NT2/D1 (cell line): ENCODE data around the gene PPP3CA.

Experiments used
- DNase-seq: peaks from one replicate; pipeline ENCODE4 v3.0.0-alpha.2; 2011; ENCODE audit warnings: low read depth, low spot score
- H3K27me3 ChIP-seq: 2 replicates; pipeline ENCODE4 v1.6.0; 2011; ENCODE audit warnings: mild to moderate bottlenecking; ENCODE audit not compliant: insufficient read length, insufficient read depth
- H3K36me3 ChIP-seq: 2 replicates; pipeline ENCODE4 v1.6.1; 2011; ENCODE audit warnings: mild to moderate bottlenecking, low read length, mixed read lengths; ENCODE audit not compliant: insufficient read depth, insufficient read length
- H3K4me1 ChIP-seq: 2 replicates; pipeline ENCODE4 v1.5.1; 2011; ENCODE audit not compliant: insufficient read depth, insufficient read length
- H3K4me3 ChIP-seq: 2 replicates; pipeline ENCODE4 v1.5.1; 2011; ENCODE audit warnings: low read depth; ENCODE audit not compliant: insufficient read length
- H3K9ac ChIP-seq: 2 replicates; pipeline ENCODE4 v1.6.0; 2011; ENCODE audit warnings: low read depth; ENCODE audit not compliant: insufficient read length
- H3K9me3 ChIP-seq: 2 replicates; pipeline ENCODE4 v1.5.1; 2011; ENCODE audit warnings: mild to moderate bottlenecking, low read length; ENCODE audit not compliant: insufficient read depth
- SUZ12 ChIP-seq: IDR thresholded peaks from 2 replicates; pipeline ENCODE4 v1.6.1; 2011; ENCODE audit not compliant: insufficient read length, insufficient read depth; ENCODE audit errors: extremely low read depth
- YY1 ChIP-seq: IDR thresholded peaks from 2 replicates; pipeline ENCODE4 v1.6.1; 2011; ENCODE audit not compliant: insufficient read length, insufficient read depth
- ZNF274 ChIP-seq: IDR thresholded peaks from 2 replicates; pipeline ENCODE4 v1.6.1; 2011; ENCODE audit warnings: mild to moderate bottlenecking, low read depth, low read length

The PPP3CA gene

DNA sequence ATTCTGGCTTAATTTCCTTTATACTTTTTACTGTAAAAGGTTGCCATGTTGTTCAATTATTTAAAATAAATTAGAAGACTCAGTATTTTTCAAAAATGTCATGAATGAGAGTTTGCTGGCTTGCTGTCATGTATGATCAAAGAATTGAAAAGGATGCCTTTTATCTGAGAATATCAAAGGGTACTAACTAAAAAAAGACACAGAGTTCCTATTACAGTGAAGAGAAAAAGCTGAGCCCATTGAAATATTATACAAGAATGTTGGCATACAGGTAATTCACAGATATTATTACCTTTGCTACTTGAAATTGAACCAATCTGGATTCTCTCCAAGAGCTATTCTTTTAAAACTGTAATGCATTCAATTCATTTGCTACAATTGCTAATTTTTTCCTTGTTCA lies 200.0 kb downstream of the PPP3CA start:
- Histone ChIP-seq H3K9ac (no peak overlapping the region), H3K36me3 (no peaks in the 10 kb centered on the region), H3K9me3 (no peaks in the 10 kb centered on the region), H3K27me3 (no peaks in the 10 kb centered on the region), H3K4me3 (no peak overlapping the region), H3K4me1 (no peaks in the 10 kb centered on the region)
- DNase-seq: no peak
- no peak for TF ChIP-seq YY1
- no peak for TF ChIP-seq ZNF274
- no peak for TF ChIP-seq SUZ12

DNA sequence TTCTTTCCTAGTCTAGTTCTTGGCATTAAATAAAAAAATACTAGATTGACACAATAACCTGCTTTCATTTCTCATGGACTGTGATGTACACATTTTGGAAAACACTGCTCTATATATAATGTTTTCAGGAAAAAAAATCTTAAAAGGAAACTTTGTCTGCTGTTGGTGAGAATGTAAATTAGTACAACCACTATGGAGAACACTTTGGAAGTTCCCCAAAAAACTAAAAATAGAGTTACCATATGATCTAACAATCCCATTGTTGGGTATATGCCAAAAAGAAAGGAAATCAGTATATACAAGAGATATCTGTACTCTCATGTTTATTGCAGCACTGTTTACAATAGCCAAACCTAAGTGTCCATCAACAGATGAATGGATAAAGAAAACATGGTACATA lies 202.3 kb downstream of the PPP3CA start:
- DNase-seq: no peak
- no peak overlapping the region for H3K4me3 ChIP-seq
- no peaks in the 10 kb centered on the region for H3K36me3 ChIP-seq
- H3K27me3 ChIP-seq: no peaks in the 10 kb centered on the region
- TF ChIP-seq ZNF274 (no peak), SUZ12 (no peak)
- no peaks in the 10 kb centered on the region for H3K4me1 ChIP-seq
- H3K9me3 ChIP-seq: no peaks in the 10 kb centered on the region
- H3K9ac ChIP-seq: no peak overlapping the region

DNA sequence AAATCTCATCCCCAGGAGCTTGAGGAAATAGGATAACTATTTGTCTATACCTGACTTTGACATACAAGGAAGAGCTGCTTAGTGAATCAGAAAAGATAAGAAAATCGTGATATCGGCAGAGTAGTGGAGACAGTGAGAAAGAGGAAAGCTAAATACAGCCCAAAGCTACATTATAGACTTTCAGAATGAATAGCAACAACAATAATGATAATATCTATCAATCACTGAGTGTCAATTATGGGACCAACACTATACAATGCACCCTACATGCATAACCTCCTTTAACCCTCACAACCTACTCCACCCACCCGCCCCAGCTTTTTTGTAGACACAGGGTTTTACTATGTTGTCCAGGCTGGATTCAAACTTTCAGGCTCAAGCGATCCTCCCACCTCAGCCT lies 205.1 kb downstream of the PPP3CA start:
- TF ChIP-seq SUZ12: no peak
- TF ChIP-seq YY1: no peak
- TF ChIP-seq ZNF274: no peak
- DNase-seq: no peak
- H3K27me3 ChIP-seq: no peaks in the 10 kb centered on the region

DNA sequence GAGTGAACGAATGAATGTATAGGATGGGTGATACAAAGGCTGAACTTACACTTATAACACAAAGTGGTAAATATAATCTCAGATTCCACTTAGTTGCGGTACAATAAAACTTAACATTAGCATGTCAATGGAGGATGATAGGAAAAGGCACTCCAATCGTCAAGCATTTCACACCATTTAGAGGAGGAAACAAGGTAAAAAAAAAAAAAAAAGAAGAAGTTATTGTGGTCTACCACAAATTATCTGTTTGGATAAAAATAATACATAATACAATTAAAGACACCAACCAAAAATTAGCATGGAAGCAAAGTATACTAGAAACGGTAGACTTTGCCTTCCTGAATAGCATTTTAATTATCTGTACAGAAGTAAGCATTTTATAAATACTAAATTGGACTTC lies 205.5 kb downstream of the PPP3CA start:
- Histone ChIP-seq H3K4me1 (no peaks in the 10 kb centered on the region), H3K36me3 (no peaks in the 10 kb centered on the region), H3K9ac (no peak overlapping the region), H3K27me3 (no peaks in the 10 kb centered on the region), H3K4me3 (no peak overlapping the region), H3K9me3 (no peaks in the 10 kb centered on the region)
- DNase-seq: no peak
- no peak for TF ChIP-seq SUZ12
- TF ChIP-seq YY1: no peak
- no peak for TF ChIP-seq ZNF274

More for the DNA sequence above, 205.1 kb downstream of the PPP3CA start:
- Histone ChIP-seq H3K36me3 (no peaks in the 10 kb centered on the region), H3K4me3 (no peak overlapping the region), H3K9me3 (no peaks in the 10 kb centered on the region), H3K9ac (no peak overlapping the region), H3K4me1 (no peaks in the 10 kb centered on the region)

DNA sequence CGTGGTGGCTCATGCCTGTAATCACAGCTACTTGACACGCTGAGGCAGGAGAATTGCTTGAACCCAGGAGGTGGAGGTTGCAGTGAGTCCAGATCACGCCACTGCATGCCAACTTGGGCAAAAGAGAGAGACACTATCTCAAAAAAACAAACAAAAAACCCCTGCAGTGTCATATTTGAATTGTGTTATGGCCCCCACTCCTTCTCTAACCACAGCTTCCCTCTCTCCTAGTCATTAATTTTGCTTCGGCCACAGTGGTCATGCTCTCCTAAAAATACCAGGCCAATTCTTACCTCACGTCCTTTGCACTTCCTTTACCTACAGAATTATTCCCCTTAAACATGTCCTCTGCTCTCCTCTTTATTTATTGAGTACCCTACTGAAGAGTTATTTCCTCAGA lies 206.1 kb downstream of the PPP3CA start:
- no peaks in the 10 kb centered on the region for H3K4me1 ChIP-seq
- TF ChIP-seq ZNF274 (no peak), SUZ12 (no peak), YY1 (no peak)

DNA sequence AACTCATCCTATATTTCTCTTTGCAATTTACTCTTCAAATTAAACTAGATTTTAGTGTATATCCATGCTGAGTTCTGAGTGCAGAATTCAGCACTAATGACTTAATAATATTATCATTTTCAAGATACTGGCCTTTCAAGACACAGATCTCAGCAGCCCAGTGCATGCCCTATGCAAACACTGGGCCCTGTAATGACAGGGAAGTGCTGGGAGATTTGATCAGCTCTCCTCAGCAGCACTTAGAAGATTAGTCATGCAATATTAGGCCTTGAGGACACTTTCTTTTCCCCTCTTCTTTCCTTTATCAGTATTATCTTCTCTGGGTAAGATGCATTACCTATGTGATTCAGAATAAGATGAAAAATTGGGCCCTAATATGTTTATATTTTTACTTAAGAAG lies 207.1 kb downstream of the PPP3CA start:
- no peak for DNase-seq
- Histone ChIP-seq H3K9me3 (no peaks in the 10 kb centered on the region), H3K36me3 (no peaks in the 10 kb centered on the region), H3K9ac (no peak overlapping the region), H3K4me3 (no peak overlapping the region), H3K27me3 (no peaks in the 10 kb centered on the region), H3K4me1 (no peaks in the 10 kb centered on the region)
- TF ChIP-seq ZNF274: no peak
- TF ChIP-seq YY1: no peak
- no peak for TF ChIP-seq SUZ12

More for the DNA sequence above, 206.1 kb downstream of the PPP3CA start:
- H3K9me3 ChIP-seq: no peaks in the 10 kb centered on the region
- H3K9ac ChIP-seq: no peak overlapping the region
- no peaks in the 10 kb centered on the region for H3K27me3 ChIP-seq
- no peak overlapping the region for H3K4me3 ChIP-seq
- DNase-seq: no peak
- H3K36me3 ChIP-seq: no peaks in the 10 kb centered on the region

DNA sequence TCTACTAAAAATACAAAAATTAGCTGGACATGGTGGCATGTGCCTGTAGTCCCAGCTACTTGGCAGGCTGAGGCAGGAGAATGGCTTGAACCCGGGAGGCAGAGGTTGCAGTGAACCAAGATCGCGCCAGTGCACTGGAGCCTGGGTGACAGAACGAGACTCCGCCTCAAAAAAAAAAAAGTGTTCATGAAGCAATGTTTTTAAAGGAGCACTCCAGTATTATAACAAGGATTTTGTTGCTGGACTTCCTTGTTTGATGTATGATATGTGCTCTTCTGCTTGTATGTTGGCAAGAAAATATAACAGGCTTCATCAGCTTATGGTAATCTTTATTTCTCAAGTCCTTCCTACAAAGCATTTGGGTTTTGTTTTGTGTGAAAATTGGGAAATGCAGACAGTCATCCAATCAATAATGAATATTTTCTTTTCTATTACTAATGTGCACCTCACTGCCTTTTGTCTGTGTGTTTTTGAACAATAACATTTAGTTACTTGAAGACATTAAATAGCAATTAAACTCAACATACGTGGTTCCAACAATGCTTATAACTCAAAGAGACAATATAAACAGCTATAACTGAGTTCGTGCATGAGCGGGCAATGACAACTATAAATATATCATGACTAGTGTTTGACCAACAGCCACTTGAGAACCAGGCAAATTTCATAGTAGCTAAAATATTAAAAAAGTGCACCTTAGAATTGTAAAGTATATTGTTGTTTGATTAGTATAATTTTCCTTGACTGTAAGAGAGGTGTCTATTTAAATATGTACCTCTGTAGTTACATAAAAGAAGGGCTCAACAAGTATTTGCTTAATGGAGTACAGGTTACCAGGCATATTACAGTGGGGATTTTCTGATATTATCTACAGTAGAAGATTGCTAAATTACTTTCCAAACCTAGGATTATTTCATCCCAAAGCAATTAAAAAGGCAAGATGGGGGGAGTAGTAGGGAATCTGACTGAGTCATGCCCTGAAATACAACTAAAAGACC lies 210.7 kb downstream of the PPP3CA start:
- Histone ChIP-seq H3K9me3 (no peaks in the 10 kb centered on the region), H3K4me3 (no peak overlapping the region), H3K4me1 (no peaks in the 10 kb centered on the region), H3K36me3 (no peaks in the 10 kb centered on the region), H3K9ac (no peak overlapping the region), H3K27me3 (no peaks in the 10 kb centered on the region)
- DNase-seq: no peak
- TF ChIP-seq SUZ12: no peak
- TF ChIP-seq YY1: no peak
- TF ChIP-seq ZNF274: no peak
